Fibroblast of lung (primary cell): Measurements from ENCODE around the gene ERFE.

Experiments
- EZH2 ChIP-seq: IDR thresholded peaks from 2 replicates; pipeline ENCODE4 v1.5.1; 2012; ENCODE audit warnings: low read length, control low read depth, mild to moderate bottlenecking; ENCODE audit errors: missing control alignments
- TF ChIP-seq, protein P1 (sequence below), 2 donors: IDR thresholded peaks in 1 of 2; conservative IDR thresholded peaks in 1 of 2; 1 replicate in 1 of 2; 2 replicates in 1 of 2; pipeline ENCODE4 v1.5.1; 2011 to 2012; ENCODE audit warnings: low read length in 2 of 2, control low read depth in 1 of 2, inconsistent platforms in 1 of 2, low read depth in 1 of 2, mild to moderate bottlenecking in 1 of 2

GRCh38 chr2:238150686-238151085, 8.1 kb upstream of the ERFE start:
- TF ChIP-seq, protein P1, sequence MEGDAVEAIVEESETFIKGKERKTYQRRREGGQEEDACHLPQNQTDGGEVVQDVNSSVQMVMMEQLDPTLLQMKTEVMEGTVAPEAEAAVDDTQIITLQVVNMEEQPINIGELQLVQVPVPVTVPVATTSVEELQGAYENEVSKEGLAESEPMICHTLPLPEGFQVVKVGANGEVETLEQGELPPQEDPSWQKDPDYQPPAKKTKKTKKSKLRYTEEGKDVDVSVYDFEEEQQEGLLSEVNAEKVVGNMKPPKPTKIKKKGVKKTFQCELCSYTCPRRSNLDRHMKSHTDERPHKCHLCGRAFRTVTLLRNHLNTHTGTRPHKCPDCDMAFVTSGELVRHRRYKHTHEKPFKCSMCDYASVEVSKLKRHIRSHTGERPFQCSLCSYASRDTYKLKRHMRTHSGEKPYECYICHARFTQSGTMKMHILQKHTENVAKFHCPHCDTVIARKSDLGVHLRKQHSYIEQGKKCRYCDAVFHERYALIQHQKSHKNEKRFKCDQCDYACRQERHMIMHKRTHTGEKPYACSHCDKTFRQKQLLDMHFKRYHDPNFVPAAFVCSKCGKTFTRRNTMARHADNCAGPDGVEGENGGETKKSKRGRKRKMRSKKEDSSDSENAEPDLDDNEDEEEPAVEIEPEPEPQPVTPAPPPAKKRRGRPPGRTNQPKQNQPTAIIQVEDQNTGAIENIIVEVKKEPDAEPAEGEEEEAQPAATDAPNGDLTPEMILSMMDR (conservative IDR thresholded peaks at IDR 0.05 in 1 of 2, IDR thresholded peaks at IDR 0.05 in 1 of 2; ENCODE audit: low read depth in 1 of 2, low read length in 2 of 2), result no peak
- TF ChIP-seq EZH2, result no peak
